ELR (cell line): ENCODE results near the gene YAE1.
"Not testable (repeated sequence)": the region's sequence is repeated elsewhere in the genome, so short reads cannot be mapped to it uniquely, and the experiment has no call there.

Experiments used
- DNase-seq: peaks from one replicate; pipeline ENCODE4 v3.0.0-alpha.2; 2015; ENCODE audit warnings: low read depth

Gene YAE1, protein sequence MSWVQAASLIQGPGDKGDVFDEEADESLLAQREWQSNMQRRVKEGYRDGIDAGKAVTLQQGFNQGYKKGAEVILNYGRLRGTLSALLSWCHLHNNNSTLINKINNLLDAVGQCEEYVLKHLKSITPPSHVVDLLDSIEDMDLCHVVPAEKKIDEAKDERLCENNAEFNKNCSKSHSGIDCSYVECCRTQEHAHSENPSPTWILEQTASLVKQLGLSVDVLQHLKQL

DNA sequence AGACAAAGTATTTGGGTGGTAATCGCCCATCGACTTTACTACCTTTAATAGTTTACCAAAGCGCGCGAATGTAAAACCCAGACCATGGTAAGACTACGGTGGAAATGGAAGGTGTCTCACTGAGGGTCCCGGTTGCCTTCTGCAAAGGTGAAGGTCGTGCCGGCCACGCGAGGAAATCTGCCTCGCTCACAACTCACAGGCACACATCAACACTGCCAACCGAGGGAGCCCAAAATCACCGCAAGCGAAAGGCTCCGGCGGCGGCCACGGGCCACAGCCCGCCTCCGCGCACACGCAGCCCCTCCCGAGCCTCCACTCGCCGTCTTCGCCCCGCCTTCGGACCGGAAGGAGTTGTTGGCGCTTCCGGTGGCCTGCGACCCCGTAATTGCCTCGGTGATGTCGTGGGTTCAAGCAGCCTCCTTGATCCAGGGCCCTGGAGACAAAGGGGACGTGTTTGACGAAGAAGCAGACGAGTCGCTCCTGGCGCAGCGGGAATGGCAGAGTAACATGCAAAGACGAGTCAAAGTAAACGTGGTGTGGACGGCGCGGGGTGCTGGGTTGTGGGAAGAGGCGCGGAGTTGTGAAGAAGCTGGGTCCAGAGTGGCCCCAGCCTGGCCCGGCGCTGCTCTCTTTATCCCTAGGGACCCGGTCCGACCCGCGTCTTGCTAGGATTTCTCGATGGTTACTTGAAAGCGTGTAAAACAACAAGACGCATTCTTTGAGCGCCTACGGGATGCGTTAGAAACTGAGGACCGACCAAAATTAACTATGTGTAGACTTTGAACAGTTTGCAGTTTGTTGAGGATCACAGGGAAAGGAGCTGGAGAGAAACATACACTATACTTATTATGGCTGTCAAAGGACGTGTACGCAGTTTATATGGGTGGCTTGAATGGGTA is at the start of gene YAE1:
Gene YAE1 (plus strand): TSS at position 382 of the 899 bp plus-strand sequence. CDS start 15 bp downstream, at position 397.
- peak; percentile 82 for DNase-seq

DNA sequence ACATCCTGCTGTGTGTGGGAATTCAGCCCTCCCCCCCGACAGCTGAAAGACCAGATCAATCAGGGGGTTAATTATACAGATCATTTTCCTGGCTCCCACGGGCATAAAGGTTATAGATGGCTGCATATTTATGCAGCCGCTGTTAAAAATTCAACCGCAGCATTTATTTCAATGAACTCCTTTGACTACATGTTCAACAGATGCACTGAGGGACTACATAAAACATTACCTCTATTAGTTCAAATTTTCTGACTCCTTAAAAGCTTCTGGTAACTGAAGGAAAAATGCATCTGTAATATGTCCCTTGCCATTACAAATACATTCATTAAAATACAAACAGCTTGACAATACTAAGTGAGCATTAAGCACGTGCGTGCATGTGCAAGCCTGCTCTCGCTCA is 49.7 kb upstream of the YAE1 start:
- DNase-seq = no peak

DNA sequence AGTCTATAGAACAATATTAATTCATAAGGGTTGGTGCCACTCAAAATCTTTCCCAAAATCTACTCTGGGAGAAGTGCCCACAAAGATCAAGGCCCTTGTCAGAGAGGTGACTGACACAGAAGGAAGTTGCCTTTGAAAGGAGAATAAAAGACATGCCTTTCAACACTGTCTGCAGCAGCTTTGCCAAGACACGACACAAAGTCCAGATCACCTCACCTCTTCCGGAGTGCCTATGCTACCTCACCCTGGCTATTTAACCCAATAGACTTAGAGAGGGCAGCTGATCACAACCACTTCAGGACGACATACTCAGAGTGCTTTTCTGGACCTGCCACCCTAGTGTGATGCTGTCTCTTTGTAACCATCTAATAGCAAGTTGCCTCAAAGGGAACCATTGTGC is 49.0 kb upstream of the YAE1 start:
- no peak for DNase-seq

DNA sequence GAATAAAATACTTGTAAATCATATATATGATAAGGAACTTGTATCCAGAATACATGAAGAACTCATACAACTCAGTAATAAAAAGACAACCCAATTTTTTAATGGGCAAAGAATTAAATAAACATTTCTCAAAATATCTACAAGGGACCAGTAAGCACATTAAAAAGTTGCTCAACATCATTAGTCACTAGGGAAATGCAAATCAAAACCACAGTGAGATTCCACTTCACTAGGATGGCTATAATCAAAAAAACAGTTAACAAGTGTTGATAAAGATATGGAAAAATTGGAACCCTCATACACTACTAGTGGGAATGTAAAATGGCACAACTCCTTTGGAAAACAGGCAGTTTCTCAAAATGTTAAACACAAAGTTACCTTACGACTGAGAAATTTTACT is 40.3 kb upstream of the YAE1 start:
- DNase-seq = no peak

DNA sequence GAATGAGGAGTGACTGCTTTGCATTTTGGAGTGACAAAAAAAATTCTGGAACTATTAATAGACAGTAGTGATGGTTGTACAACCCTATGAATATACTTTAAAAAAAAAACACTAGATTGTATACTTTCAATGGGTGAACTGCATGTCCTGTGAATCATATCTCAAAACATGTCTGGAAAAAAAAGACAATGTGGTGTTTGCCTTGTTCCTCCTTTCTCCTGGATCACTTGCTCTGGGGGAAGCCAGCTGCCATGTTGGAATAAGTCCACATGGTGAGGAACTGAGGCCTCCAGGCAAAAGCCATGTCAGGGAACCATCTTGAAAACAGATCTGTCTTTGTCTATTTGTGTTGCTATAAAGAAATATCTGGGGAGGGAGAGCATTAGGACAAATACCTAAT is 39.5 kb upstream of the YAE1 start:
- DNase-seq = no peak

DNA sequence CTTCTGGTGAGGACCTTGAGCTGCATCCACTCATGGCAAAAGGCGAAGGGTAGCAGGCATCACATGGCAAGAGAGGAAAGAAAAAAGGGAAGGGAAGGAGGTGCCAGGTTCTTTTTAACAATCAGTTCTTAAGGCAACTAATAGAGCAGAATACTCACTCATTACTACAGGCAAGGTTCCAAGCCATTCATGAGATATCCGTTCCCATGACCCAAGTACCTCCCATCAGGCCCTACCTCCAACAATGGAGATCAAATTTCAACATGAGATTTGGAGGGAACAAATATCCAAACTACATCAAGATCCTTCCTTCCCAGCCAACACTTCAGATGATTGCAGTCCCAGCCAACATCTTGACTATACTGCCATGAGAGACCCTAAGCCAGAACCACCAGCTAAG is 38.9 kb upstream of the YAE1 start:
- no peak for DNase-seq

DNA sequence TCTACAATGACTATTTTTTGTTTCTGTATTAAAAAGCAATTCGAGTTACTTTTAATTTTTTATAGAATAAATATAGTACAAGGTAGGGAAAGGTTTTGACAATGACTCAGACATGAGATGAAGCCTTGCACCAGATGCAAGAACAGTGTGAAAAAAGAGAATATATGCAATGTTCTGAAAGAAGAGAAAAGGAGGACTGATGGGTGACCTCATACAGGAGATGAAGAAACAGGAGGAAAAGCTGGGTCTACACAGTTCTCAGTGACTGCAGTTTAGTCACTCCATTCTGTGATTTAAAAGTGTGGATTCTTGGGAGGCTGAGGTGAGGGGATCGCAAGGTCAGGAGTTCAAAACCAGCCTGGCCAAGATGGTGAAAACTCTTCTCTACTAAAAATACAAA is 38.3 kb upstream of the YAE1 start:
- DNase-seq = peak; percentile 19

DNA sequence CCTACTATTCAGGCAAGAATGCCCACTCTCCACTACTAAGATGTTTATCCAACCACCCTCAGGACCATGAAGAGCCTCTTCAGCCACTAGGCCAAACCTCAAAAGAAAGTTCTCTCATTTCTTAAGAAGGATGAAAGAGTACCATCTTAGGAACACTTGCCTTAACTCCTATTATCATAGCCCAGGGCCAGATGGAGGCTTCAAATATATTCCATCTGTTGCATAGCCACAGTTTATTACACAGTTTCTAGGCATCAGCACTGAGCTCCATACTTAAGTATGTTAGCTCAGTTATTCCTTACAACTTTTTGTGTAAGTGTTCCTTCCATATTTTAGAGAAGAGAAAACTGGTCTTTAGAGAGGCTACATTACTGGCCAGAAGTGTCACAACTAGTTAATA is 37.4 kb upstream of the YAE1 start:
- no peak for DNase-seq

DNA sequence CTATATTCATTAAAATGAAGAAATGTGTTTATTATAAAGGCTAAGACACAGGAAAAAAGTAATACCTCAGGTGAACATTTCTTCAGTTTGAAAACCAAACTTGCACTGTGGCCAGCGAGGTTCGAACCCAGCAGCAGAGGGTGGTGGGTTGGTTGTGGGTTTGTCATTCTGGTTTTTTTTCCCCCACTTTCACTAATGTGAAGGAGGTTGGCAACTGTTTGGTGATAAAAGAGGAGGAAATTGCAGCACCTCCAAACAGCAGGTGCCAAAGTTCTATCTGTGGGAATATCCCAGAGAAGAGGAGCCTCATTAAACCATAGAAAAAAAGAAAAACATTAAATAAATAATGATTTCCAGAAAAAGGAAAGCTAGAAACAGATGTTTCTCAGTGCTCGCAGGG is 36.6 kb upstream of the YAE1 start:
- no peak for DNase-seq

DNA sequence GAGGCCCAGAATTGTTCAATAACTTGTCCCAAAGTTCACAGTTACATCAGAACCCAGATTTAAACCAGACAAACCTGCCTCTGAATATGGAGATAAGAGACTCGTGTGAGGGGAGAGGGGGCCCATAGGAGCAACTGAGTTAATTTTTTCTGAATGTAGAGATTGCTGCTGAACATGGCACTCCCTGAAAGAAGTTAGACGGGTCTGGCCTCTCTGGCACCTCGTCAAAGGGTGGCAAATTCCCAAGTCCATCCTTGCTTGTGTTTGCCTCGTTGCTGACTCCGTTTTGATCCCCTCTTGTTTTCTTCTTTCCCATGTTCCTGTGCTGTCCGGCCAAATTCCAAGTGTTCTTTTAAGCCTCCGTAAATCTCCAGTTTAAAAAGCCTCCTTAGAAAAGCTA is 35.2 kb upstream of the YAE1 start:
- no peak for DNase-seq

DNA sequence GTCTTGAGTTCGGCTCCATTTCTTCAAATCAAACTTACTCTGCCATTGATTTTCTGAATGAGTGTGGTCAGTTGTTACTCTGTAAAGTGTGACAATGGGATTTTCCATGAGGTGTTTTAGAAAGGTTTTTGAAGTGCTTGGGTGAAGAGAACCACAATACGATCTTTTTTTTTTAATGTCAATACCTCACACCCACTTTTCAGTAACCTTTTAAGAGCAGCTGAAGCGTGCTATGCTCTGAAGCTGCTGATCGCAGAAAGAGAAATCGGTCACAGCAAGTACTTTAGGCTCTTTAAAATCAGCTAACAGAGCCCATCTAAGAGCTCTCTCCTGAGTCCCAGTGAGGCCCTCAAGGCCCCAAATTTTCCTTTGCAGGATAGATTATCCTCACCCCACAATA is 34.4 kb upstream of the YAE1 start:
- DNase-seq = no peak

DNA sequence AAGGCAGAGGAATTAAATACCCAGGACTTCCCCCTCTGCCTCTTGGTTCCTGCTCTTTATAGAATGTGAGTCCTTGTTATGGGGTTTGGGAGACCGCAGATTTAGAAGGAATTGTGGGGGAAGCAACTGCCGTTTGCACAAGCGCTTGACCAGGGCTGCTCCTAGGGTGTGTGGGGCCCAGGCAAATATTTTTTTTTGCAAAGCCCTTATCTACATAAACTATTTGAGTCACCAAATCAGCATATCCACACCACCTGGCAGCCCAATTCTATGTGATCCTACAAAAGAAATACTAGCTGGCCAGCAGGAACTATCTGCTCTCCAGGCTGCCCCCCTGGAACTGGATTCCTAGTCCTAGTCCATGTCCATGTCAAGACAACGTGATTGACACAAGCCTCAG is 33.4 kb upstream of the YAE1 start:
- DNase-seq = no peak

DNA sequence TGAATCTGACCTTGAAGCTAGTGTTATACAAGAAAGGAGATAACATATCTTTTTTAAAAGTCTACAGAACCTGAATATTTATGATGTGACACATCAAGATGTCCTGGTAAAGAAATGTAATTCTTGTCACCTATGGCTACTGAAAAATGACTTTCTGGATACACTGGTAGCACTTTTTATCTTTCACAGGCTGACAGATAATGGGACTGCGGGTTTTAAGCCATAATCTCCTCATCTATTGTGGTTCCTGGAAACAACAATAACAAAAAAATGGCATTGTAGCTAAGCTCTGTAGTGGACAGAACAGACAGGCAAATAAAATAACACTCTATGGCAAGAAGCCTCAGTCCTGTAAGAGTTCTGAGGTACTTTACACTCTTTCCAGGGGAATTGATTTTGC is 31.6 kb upstream of the YAE1 start:
- no peak for DNase-seq

DNA sequence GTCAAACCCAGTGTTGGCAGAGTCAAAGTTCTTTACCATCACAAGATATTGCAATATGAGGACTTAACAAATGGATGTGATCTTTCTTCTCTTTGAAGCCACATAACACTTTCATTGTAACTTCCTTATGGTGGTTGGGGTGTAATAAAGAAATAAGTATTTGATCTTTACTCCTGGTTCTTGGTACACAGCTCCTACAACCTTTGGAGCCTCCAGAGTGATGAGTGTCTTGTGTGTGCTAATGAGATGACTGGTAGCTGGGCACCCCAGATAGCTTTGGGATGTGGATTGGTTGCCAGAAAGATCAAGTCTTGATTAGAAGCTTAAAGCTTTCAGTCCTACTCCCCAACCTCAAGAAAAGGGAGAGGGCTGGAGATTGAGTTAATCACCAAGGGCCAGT is 31.1 kb upstream of the YAE1 start:
- DNase-seq = no peak

DNA sequence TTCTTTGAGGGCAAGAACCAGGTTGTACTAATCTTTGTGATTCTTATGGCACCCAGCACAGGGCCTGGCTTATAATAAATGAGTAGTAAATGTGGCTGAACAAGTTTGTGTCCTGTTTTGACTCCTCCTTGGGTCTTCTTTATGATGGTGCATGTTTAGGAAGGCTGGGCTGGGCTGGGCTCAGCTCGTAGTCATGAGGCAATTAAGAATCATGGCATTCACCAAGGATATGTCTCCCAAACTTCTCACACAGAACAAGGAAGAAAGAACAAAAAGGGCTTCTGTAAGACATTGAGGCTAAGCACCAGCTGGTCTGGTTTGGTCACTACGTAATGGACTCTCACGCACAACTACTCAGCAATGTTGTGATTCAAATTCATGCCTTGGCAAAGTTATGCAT is 30.5 kb upstream of the YAE1 start:
- no peak for DNase-seq

DNA sequence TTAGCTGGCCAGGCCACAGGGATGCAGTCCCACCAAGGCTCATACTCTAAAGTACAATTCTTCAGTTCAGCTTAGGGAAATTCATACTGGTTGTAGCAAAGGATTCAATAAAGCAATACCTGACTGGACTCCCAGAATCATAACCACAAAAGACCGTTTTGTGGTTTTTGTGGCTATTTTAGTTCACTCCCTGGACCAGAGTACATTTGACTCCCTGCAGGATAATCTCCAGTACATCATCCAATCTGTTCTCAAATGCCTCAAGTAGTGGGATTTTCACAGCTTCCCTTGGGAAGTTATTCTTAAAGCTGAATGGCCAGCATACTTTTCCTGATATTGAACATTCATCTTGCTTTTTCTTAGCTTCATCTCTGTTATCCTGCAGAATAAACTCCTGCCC is 29.3 kb upstream of the YAE1 start:
- no peak for DNase-seq

DNA sequence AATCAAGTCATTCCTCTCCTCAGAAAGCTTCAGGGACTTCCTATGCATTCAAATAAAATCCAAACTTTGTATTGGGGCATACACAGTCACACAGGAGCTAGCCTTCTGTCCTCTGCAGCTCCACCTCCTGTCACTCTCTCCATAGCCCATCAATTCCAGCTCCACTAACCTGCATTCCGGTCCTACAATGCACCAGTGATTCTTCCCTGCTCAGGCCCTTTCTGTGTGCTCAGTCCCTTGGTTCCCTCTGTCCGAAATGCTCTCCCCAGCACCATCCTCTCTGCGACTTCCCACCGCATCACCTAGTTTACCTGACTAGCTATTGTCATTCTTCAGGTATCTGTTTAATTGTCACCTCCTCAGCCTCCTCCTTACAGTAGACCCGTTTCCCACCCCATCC is 26.4 kb upstream of the YAE1 start:
- no peak for DNase-seq

DNA sequence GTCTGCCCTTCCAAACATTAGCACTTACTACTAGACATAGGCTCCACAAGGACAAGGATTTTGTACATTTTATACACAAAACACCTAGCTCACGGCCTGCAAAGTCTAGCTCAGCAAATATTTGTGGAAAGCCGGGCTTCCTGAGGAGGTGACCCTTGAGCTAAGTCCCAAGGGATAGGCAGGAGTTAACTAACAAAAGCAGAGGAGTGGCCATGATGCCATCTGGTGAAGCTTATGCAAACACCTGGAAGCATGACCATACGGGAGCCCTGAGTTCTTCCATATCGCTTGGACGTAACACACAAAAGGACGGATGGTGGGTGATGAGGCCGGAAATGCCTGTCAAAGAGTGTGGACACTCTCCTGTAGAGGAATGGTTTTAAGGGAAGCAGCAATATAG is 25.9 kb upstream of the YAE1 start:
- DNase-seq = no peak

DNA sequence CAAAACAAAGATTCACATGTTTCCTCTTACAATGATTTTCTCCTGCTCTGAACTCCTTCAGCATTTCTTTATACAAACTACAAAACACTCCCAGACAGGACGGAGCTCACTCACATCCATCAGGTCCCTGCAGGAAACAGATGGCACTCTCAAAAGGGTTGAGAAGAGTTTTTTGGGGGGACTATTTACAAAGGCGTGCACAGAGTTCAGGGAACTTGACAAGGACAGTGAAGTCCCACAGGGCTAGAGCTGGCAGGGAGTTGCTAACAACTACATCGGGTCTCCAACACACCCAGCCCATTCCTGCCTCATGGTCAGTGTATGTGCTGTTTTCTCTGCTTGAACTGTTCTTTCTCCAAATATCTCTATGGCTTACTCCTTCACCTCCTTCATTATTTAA is 24.7 kb upstream of the YAE1 start:
- DNase-seq = no peak

DNA sequence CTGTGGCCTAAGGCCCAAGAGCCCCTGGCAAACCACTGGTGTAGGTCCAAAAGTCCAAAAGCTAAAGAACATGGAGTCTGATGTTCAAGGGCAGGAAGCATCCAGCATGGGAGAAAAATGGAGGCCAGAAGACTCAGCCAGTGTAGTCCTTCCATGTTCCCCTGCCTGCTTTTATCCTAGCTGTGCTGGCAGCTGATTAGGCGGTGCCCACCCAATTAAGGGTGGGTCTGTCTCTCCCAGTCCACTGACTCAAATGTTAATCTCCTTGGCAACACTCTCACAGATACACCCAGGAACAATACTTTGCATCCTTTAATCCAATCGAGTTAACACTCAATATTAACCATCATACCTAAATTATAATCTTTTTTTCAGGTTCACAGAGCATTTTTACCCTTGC is 21.4 kb upstream of the YAE1 start:
- not testable (repeated sequence) for DNase-seq

DNA sequence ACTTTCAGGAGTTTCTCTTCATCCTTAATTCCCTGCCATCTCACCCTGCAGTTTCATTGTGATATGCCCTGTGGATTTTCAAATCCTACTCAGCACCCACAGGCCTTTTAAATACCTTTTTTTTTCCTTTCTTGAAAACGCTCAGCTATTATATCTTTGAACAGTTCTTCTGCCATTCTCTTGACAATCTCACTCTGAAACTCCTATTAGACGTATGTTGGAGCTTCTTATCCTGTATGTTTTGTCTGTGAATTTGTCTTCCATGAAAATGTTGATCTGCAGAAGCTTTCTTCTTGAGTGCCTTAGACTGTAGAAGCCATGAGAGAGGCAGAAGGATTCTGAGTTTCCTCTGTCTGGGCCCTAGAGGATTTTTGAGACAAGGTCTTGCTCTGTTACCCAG is 18.9 kb upstream of the YAE1 start:
- DNase-seq = no peak

DNA sequence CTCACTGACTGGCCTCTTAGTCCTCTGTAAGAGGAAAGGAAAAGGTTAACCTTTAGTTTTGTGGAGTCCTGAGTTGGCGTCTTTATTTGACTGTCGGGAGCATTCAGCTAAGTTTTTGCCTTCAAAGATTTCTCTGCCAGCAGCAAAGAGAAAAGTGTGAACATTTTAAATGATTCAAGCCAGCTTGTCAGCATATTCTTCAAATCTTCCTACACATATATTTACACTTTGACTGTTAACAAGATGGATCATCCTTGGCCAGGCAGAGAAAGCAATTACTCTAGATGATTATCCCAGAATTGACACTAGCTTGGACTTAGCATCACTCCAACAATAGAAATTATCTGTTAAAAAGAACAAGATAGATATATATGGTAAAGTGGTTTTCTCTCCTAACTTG is 15.8 kb upstream of the YAE1 start:
- DNase-seq = no peak

DNA sequence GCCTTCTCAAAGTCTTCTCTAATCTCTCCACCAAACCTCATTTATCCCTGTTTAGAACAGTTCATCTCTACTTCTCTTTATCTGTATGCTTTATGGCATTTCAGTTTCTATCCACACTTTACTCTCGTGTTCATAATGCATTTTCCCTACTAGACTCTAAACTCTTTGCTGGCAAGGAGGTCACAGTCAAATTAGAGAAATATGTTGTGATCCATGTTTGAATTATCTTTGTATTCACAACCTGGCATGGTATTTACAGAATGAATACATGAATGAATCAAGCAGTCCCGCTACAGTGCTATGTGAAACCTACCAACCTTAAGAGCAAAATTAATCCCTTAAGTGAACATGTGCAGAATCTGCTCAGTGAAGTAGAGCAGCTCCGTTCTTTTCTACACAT is 12.8 kb upstream of the YAE1 start:
- no peak for DNase-seq
